Urinary bladder (tissue), 4 donors: ENCODE measurements around the gene RHEB. TPM values are rescaled to one million over a fixed set of nuclear protein-coding genes. Genes with fewer than 3 reads are reported as not detected.

Source experiments
- DNase-seq: peaks from one replicate; pipeline ENCODE4 v3.0.0-alpha.2; 2015; ENCODE audit errors: extremely low spot score
- H3K27ac ChIP-seq: one replicate; pipeline ENCODE4 v1.5.1; 2013; ENCODE audit warnings: low read depth, mild to moderate bottlenecking, moderate library complexity
- H3K36me3 ChIP-seq: one replicate; pipeline ENCODE4 v1.6.1; 2013; ENCODE audit warnings: mild to moderate bottlenecking, moderate library complexity; ENCODE audit not compliant: insufficient read depth
- H3K4me1 ChIP-seq: one replicate; pipeline ENCODE4 v1.6.1; 2013; ENCODE audit warnings: mild to moderate bottlenecking, moderate library complexity; ENCODE audit not compliant: insufficient read depth
- H3K4me3 ChIP-seq: one replicate; pipeline ENCODE4 v1.5.1; 2013; ENCODE audit warnings: low read depth, low read length
- WGBS: extraction: QIAGEN DNeasy Blood & Tissue Kit; methylation state at CpG from one replicate; pipeline ENCODE4 v1.1.7; 2013; 5-methylcytosine and 5-hydroxymethylcytosine counted together
- polyA plus RNA-seq: library from polyadenylated mRNA; stranded (reverse); fragments of 200-250 nt; gene quantifications from one replicate; pipeline ENCODE4 v1.2.3, GENCODE V29; 2013
- total RNA-seq: library from RNA; depleted of rRNA; stranded (reverse); fragments of >200 nt; gene quantifications from one replicate; pipeline ENCODE4 v1.2.3, GENCODE V29; 2014
- donor health status: healthy with polysubstance abuse.
- donor health status: healthy.

RHEB gene
- total and polyA plus RNA-seq, 2 donors: 109 TPM

DNA sequence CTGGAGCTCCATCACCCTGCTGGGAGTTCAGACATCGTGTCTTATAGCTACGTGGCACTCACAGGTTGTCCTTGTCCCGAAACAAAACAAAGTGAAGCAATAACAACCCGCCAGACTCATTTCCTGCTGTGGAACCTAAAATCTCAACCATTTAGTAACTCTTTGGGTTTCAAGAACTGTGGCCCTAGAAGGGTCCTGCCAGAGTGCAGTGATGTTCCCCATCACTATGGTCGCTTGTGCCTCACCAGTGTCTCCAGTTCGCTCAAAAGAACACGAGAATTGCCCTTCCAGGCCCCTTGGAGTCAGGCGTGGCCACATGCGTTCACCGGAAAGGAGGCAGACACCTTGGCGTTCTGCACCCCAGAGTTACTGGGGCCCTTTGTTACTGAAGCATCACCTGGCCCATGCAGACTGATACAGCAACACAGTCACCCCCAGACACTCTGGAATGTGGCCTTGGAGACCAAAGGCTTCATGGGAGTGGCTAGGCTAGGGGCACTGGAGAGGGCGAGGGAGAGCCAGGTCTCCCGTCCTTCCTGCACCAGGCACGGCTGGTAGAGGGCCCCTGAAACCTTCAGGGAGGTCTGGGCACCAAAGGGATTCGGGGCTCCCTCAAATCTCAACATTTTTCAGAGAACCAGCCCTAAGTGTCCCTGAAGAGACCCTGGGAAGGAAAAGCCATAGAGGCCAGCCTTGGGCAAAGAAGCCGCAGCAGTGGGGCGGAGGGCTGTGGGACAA lies 80.7 kb downstream of the RHEB start:
- no peak for DNase-seq
- no peaks in the 10 kb centered on the region for H3K4me1 ChIP-seq
- H3K27ac ChIP-seq: no peak overlapping the region
- H3K4me3 ChIP-seq: no peak overlapping the region
- 95% methylated on average over 17 of the region's 17 CpGs for WGBS
- H3K36me3 ChIP-seq: no peaks in the 10 kb centered on the region

DNA sequence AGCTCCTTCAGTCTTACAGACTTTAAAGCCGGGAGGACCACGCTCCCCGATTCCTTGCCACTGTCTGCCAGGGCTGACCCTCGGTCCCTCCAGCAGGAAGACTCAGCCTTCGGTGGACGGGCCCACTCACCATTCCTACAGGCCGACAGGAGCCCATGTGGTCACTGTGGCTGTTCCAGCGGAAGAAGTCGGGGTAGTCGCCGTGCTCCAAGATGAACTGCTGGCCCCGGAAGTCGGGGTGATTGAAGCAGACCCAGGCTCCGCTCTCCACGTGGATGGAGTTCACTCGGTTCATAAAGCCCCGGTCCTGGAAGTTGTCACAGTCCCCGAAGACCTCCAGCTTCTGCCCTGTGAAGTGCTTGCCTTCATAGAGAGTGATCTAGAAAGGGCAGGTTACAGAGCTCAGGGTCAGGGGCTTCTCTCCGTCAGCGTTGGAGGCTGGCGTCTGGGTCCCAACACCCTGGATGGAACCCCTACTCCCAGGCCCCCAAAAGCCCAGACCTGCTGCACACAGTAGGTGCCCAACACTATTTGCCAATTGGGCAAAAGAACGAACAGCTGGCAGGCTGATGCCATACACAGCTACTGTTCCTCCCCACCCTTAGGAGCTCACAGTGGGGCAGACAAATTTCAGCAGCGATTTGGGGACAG lies 81.7 kb downstream of the RHEB start:
- 94% methylated on average over 23 of the region's 23 CpGs for WGBS
- H3K36me3 ChIP-seq: no peaks in the 10 kb centered on the region
- H3K4me1 ChIP-seq: no peaks in the 10 kb centered on the region
- no peak for DNase-seq
- H3K27ac ChIP-seq: no peak overlapping the region
- no peak overlapping the region for H3K4me3 ChIP-seq

DNA sequence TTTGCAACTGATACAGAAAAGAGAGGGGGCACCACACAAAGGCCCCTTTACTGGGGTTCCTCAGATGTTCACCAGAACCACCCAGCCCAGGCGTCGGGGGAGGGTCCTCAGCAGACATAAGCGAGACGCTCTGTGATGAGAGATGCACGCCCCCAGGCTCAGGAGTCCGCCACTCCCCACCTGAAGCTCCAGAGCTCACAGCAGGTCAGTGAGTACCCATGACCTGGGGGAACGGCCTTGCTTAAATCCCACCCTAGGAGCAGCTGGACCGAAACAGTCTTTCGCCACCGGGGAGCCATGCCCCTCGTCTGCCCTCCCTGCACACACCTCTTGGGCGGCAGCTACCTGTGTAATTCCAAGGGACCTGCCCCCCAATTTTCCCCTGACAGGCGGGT lies 82.5 kb downstream of the RHEB start:
- 89% methylated on average over 13 of the region's 13 CpGs for WGBS
- Histone ChIP-seq H3K36me3 (no peaks in the 10 kb centered on the region), H3K4me3 (no peak overlapping the region), H3K4me1 (no peaks in the 10 kb centered on the region), H3K27ac (no peak overlapping the region)
- no peak for DNase-seq

DNA sequence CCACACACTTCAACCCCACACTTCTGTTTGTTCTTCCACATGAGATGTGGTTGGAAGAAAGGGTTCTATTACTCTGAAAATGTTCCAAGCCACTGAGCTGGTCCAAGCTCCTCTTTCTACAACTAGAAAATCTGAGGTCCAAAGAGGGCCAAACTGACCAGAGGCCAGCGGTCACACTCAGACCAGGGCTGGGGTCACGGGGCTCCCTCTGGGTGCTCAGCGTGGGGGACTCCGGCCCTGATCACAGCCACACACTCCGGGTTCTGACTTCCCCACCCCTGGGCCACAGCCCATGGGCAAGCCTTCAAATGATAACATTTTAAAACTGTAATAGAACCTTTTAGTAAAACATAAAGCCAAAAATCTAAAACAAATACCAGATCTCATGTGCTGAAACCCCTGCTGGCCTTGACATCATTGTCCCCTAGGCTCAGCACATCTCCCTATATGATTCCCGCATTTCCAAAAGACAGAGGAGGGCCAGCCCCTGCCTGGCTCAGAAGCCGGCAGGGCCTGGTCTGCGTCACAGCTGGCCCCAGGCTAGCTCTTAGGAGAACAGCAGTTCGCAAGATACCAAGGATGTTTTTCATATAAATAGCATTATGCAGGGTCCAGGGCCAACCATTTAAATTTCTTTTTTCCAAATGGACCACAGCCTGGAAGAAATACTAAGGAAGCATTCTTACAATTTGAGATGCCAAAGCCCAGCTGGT lies 83.1 kb downstream of the RHEB start:
- DNase-seq: no peak

DNA sequence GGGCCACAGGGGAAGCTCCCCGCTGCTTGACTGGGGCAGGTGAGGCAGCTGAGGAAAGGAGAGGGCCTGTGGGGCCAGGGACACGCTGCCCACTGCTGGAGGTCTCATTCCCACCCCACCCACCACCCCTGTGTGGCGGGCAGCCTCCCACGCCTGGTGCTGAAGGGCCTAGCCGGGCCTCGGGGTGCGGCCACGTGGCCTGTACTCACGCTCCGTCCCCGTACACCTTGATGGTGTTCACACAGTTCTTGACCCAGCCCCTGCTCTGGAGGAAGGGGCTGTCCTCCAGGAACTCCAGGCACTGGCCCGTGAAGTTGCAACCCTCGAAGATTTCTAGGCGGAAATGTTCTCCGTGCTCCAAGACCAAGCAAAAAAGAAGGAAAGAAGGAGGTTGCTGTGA lies 83.7 kb downstream of the RHEB start:
- Histone ChIP-seq H3K4me1 (no peaks in the 10 kb centered on the region), H3K36me3 (no peaks in the 10 kb centered on the region), H3K27ac (no peak overlapping the region), H3K4me3 (no peak overlapping the region)
- 94% methylated on average over 15 of the region's 15 CpGs for WGBS
- DNase-seq: no peak

More for the DNA sequence above, 83.1 kb downstream of the RHEB start:
- no peak overlapping the region for H3K4me3 ChIP-seq
- 45% methylated on average over 9 of the region's 9 CpGs for WGBS
- H3K4me1 ChIP-seq: no peaks in the 10 kb centered on the region
- H3K27ac ChIP-seq: no peak overlapping the region
- H3K36me3 ChIP-seq: no peaks in the 10 kb centered on the region

DNA sequence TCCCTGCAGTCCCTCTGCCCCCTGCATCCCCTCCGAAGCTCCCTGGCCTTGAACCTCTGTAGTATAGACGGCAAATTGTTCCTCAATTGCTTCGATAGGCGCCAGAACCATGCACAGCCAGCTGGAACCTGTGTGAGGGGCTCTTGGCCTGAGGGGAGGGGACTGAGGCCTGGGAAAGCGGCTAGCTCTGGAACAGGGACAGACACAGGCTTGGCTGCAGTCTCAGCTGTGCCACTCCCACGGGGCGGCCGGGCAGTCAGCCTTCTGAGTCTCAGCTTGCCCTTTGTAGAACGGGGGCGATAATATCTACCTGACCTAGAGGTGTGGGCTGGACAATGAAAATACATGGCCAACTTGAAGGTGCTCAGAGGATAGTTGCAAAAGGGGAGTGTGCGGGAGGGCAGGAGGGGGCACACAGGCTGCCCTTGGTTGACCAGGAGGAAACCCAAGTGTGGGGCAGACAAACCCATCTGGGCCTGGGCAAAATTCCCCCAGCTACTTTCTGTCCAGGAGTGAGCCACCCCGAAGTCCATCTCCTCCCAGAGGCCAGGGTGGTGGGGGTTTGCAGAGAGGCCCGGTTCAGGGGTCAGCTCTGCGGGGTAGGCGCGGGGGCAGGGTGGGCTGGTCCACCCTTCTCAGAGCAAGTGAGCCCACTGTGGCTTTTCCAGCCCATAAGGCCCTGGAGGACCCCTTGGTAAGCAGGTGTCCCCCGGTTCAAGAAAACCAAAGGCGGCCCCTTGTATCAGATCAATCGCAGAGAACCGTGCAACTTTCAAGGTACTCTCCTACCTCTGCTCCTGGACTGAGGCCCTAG lies 84.4 kb downstream of the RHEB start:
- no peak for DNase-seq

DNA sequence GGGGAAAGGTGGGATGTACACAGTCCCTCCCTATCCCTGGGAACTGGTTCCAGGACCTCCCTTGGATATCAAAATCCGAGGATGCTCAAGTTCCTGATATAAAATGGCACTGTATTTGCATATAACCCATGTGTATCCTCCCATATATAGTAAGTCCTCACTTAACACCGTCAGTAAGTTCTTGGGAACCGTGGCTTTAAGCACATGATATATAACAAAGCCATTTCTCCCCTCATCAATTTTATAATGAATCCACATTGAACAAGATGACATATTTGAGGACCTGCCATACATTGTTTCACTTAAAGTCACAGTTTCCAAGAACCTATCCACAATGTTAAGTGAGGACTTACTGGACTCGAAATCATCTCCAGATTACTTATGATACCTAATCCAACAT lies 85.1 kb downstream of the RHEB start:
- H3K27ac ChIP-seq: no peak overlapping the region
- WGBS: 95% methylated on average over 4 of the region's 4 CpGs
- H3K4me1 ChIP-seq: no peaks in the 10 kb centered on the region
- DNase-seq: no peak
- H3K4me3 ChIP-seq: no peak overlapping the region
- no peaks in the 10 kb centered on the region for H3K36me3 ChIP-seq

More for the DNA sequence above, 84.4 kb downstream of the RHEB start:
- no peak overlapping the region for H3K27ac ChIP-seq
- H3K4me1 ChIP-seq: no peaks in the 10 kb centered on the region
- H3K4me3 ChIP-seq: no peak overlapping the region
- 92% methylated on average over 20 of the region's 20 CpGs for WGBS
- no peaks in the 10 kb centered on the region for H3K36me3 ChIP-seq

- H3K4me3 ChIP-seq: no peak overlapping the region
- WGBS: 93% methylated on average over 15 of the region's 15 CpGs
- DNase-seq: no peak
- no peaks in the 10 kb centered on the region for H3K36me3 ChIP-seq
- no peak overlapping the region for H3K27ac ChIP-seq
- H3K4me1 ChIP-seq: no peaks in the 10 kb centered on the region
Measured at GRCh38 chr7:151433721-151434400, 85.8 kb downstream of the RHEB start.

DNA sequence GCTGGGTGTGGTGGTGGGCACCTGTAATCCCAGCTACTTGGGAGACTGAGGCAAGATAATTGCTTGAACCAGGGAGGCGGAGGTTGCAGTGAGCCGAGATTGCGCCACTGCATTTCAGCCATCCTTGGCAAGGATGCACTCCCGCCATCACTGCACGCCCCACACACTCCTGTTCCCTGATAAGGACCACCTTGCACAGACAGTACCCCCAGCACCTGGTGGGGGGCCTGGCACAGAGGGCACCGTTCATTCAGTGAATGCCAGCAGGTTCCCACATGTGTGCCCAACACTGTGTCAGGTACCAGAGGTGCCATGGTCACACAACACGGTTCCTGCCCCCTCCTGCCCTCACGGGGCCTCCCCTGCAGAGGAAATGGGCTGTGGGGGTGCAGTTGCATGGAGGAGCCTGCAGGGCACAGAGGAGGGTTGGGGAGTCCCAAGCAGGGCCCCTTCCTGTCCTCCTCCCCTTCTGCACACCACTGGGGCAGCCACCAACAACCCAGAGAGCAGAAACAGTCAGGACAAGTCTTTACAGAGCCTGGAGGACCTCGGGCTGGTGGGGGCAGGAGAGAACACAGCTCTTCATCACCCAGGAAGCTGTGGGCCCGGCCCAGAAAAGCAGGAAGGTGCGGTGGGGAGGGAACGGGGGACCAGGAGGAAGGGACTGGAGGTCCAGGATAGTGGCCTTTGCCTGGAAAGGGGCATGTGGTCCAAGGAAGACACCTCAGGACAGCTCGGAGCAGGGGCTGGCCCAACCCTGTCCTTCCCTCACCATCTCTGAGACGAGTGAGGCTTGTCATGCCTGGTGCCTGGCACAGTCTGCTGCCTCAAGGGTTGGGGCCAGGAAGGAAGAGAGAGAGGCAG lies 86.8 kb downstream of the RHEB start:
- WGBS: 78% methylated on average over 14 of the region's 14 CpGs
- Histone ChIP-seq H3K4me3 (no peak overlapping the region), H3K36me3 (no peaks in the 10 kb centered on the region), H3K27ac (no peak overlapping the region), H3K4me1 (no peaks in the 10 kb centered on the region)
- DNase-seq: no peak

DNA sequence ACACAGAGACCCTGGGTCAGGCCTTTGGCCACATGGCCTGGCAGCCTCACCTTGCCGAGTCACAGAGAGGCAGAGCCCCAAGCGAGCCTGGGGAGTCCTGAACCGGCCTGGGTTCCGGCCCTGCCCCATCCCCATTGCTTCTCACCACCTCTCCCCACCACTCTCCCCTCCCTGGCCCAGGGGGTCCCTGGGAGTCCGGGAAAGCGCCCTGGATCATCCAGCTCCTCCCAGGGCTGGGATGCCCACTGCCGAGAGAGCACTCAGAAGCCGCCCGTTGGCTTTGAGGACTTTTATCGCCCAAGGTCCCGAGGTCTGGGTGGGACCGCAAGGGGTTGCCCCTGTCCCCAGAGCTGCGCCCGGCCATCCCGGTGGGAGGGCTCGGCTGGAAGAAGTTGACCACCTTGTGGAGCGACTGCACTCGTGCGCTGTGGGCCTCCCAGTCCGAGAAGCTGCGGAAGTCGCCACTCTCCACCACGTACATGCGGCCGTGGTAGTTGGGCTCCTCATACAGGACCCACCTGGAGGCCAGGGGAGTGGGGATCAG lies 87.9 kb downstream of the RHEB start:
- WGBS: 97% methylated on average over 25 of the region's 25 CpGs
- Histone ChIP-seq H3K36me3 (no peaks in the 10 kb centered on the region), H3K27ac (no peak overlapping the region), H3K4me1 (no peaks in the 10 kb centered on the region), H3K4me3 (no peak overlapping the region)
- no peak for DNase-seq

GRCh38 chr7:151431281-151431767 lies 88.4 kb downstream of the RHEB start:
- H3K36me3 ChIP-seq: no peaks in the 10 kb centered on the region
- no peak overlapping the region for H3K27ac ChIP-seq
- no peak overlapping the region for H3K4me3 ChIP-seq
- 96% methylated on average over 13 of the region's 13 CpGs for WGBS
- no peak for DNase-seq
- no peaks in the 10 kb centered on the region for H3K4me1 ChIP-seq
